ENCODE data around the gene UBE2R2. TPM values are rescaled to one million over a fixed set of nuclear protein-coding genes. Genes with fewer than 3 reads are reported as not detected.
"Not testable (repeated sequence)": the region's sequence is repeated elsewhere in the genome, so short reads cannot be mapped to it uniquely, and the experiment has no call there.

UBE2R2 gene, protein sequence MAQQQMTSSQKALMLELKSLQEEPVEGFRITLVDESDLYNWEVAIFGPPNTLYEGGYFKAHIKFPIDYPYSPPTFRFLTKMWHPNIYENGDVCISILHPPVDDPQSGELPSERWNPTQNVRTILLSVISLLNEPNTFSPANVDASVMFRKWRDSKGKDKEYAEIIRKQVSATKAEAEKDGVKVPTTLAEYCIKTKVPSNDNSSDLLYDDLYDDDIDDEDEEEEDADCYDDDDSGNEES
- polyA plus RNA-seq (ENCODE audit: insufficient read length in 4 of 4) = 10 to 100 TPM; 65.3 to 70.9 (median 68.9) TPM

DNA sequence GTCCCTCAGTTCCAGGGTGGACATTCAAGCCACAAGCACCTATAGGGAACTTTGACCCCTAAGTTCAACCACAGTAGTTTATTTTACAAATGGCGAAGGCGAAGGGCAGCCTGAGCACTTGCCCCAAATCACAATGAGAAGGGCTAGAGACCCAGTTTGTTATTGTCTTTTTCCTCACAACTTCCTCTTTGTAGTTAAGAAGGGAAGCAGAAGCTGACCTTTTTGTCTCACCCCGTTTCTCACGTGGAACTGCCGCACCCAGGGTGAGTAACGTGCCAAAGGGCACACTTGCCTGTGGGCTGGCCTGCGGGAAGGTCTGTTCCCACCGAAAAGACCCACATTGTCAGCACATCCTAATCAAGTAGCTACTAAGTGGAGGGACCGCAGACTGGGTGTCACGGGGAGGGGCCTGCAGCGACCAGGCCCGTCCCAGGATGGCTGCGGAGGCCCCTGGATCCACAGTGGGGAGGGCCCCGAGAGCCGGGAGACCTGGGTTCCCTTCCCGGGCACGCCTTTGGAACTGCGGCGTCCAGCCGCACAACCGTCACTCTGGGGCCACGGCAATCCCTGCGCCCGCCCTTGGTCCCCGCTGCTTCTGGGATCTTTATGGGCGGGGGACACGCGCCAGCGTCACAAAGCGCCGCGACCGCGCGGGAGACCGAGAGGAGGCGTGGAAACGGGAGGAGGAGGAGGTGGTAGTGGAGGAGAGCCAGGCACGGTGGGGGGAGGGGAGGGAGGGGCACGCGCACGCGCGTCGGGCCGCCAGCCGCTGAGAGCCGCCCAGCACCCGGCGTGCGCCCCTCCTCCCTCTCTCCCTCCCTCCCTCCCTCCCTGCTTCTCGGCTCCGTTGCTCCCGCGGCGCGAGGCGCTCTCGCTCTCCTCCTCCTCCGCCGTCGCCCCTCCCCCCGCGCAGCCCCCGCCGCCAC, at the start of gene UBE2R2:
Gene UBE2R2 (plus strand): TSS at position 834 of the 926 bp plus-strand sequence. CDS start 598 bp downstream, outside the sequence.
- DNase-seq (ENCODE audit: low read depth in 4 of 4, low spot score in 3 of 4) = peak; percentile 78 to 99 (median 86)

DNA sequence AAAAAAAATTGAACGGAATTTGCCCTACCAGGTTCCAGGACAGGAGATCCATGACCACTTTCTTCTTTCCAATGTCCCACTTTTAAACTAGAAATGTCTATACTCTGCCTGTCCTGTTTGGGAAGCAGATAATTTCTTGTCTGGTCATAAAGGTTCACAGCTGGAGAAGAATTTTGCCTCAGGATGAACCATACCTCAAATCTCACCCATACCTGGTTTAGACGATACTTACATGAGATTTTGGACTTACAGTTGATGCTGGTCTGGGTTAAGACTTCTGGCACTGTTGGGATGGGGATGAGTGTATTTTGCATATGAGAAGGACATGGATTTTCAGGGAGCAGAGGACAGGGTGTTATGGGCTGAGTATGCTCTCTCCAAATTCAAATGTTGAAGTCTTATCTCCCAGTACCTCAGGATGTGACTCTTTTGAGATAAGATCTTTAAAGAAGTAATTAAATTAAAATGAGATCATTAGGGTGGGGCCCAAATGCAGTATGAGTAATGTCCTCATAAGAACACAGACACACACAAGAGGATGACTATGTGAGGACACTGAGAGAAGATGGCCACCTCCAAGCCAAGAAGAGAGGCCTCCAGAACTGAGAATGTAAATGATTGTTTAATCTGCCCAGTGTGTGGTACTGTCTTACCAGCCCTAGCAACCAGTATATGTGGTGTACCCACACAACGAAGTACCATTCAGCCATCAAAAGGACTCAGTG, 46.6 kb upstream of the UBE2R2 start:
- DNase-seq (ENCODE audit: low read depth in 4 of 4, low spot score in 3 of 4) = not testable (repeated sequence)

DNA sequence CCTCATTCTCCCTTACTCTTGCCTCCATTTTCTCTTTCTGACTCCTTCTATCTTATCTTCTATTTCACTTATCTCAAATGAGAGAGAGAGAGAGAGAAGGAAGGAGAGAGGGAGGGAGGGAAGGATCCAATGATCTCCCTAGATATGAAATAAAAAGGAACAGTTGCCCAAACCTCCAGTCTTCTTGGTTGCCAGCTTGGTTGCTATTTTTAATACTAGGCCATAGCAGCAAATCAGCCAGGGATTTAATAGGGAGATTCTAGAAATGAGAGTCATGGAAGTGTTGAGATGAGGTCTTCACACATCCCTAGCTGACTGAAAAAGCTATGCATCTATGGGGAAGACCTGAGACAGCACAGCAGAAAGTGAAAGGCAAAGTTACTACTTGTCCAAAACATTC, 43.8 kb upstream of the UBE2R2 start:
- DNase-seq (ENCODE audit: low read depth in 4 of 4, low spot score in 3 of 4) = not testable (repeated sequence)

DNA sequence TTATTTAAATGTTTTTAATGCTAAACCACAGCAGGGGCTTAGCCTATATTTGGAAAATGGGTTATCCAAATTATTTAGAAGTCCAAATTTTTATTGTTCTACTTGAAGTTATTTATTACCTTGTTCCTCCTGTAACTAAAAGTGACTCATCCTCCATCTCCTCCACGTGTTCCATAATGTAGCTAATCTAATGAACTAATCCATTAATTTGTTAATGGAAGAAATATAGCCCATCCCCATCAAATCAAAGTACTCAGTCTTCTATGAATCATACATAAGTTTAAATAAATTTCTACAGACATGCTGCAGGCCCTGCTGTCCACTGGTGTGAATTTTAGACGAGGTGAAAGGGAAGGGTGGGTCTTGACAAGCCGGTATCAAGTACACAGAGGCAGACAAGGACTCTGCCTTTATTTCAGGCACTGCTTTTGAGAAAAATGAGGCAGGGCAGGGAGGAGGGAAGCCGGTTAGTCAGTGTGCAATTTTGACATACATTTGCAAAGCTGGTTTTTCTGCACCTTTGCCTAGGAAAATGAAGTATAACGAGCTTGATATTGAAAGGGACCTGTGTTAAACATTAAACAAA, 42.8 kb upstream of the UBE2R2 start:
- not testable (repeated sequence) for DNase-seq (ENCODE audit: low read depth in 4 of 4, low spot score in 3 of 4)

DNA sequence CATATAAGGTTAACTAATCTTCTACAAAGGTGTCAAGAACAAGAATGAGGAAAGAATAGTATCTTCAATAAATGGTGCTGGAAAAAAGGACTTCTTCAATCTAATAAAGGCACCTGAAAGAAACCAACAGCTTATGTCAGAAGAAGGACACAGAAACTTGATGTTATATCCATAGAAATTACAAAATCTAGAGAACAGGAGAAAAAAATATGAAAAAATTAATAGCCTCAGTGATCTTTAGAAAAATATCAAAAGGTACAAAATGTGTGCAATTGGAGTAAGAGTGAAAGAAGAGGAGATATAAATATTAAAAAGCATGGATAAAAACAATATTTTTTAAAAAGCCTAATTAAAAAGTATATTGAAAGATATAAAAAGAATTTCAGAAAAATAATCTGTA, 40.4 kb upstream of the UBE2R2 start:
- DNase-seq (ENCODE audit: low read depth in 4 of 4, low spot score in 3 of 4) = no peak

DNA sequence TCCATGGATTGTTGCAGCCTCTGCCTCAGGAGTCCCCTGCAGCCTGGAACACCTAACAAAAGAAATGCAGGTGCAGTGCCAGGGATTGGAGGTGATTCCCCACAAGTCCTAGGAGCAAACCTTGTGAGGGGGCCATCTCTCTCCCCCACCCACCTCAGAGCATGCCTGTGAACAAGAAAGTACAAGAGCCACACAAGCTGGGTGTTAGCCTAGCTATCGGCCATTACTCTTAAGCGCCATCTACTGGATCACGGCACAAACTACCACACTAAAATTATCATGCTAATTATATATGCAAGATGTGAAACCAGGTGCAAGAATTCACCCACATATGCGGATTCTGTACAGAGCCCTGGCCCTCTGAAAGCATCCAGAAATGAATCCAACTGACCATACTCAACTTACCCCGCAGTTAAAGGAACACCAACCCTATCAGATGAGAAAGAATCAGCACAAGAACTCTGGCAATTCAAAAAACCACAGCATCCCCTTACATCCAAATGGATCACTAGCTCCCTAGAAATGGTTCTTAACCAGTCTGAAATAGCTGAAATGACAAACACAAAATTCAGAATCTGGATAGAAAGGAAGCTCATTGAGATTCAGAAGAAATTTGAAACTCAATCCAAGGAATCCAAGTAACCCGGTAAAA, 38.1 kb upstream of the UBE2R2 start:
- peak; percentile 18 to 32 (median 28) for DNase-seq (ENCODE audit: low read depth in 4 of 4, low spot score in 3 of 4)

DNA sequence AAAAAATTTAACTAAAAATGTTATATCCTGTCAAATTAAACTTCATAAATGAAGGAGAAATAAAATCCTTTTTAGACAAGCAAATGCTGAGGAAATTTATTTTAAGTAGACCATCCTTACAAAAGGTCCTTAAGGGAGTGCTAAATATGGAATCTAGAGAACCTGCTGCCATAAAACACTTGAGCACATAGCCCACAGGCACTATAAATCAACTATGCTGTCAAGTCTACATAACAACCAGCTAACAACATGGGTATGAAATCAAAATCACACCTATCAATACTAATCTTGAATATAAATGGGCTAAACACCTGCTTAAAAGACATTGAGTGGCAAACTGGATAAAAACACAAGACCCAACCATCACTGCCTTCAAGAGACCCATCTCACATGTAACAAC, 36.7 kb upstream of the UBE2R2 start:
- no peak for DNase-seq (ENCODE audit: low read depth in 4 of 4, low spot score in 3 of 4)

DNA sequence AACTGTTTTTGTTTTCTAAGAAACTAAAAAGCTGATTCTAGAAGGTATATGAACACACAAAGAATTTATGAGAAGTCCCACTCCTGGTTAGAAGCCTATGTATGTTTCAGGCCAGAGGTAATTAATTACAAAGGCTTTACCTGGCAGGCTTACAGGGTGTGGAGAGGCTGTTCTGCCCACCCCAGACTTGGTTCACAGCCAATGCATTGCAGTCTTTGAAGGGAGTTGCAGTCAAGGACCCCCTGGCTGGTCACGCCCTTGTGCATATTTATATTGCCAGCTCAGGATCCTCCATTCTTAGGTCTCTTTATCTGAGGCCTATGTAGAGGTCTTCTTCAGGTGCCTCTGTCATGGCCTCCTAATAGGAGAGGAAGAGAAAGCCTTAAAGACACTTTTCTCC, 35.2 kb upstream of the UBE2R2 start:
- DNase-seq (ENCODE audit: low read depth in 4 of 4, low spot score in 3 of 4) = no peak

DNA sequence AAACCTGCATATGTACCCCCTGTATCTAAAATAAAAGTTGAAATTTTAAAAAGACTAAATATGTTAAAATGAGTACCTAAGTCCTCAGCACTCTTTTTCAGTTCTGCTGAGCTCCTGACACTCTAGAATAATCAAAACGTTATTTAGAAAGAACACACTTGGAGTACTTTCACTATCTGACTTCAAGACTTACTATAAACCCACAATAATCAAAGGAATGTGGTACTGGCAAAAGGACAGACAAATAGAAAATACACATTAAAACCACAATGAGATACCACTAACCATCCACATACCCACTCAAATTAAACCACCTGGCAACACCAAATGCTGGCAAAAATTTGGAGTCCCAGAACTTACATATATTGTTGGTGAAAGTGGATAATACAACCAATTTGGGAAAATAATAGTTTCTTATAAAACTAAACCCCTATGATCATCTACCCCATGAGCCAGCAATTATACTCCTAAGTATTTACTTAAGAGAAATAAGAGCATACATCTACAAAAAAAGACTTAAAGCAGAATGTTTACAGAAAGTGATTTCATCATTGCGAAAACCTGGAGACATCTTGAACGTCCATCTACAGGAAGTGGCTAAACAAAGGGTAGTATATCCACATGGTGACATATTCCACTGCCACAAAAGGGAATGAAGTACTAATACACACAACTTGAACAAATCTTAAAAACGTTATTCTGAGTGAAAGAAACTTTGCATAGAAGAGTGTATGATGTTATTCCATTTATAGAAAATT, 34.4 kb upstream of the UBE2R2 start:
- no peak for DNase-seq (ENCODE audit: low read depth in 4 of 4, low spot score in 3 of 4)

DNA sequence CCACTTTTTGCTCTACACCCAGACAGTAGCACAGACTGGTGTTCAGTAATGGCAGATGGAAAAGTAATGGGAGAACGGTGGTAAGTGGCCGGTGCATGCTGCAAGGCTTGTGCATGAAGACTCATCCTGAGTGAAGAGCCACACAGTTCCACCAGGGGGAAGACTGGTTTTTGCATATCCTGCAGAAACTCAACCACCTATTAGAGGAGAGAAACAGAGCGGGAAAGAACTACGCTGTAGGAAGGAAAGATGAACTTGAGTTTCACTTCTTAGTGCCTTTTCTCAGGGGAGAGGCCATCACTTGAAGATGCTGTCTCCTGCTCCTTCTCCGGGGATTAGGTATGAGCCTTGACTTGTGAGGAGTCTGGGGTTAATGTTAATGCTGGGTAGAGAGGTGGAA, 31.0 kb upstream of the UBE2R2 start:
- DNase-seq (ENCODE audit: low read depth in 4 of 4, low spot score in 3 of 4) = no peak

DNA sequence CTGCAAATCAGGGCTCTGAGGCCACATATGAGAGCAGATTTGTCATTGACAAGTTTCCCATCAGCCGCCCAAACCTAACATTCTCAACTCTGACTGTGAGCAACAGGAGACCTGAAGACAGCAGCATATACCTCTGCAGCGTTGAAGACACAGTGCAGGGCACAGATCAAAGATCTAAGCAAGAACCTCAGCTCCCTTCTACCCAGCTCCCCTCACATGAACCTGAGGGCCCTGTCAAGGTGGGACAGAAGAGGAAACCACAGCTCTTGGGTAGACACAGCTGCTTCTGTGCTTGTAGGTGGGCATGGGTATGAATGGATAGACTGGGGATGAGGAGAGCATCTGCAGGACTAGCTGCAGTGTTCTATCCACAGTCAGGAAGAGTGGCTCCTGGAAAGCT, 30.3 kb upstream of the UBE2R2 start:
- no peak for DNase-seq (ENCODE audit: low read depth in 4 of 4, low spot score in 3 of 4)

DNA sequence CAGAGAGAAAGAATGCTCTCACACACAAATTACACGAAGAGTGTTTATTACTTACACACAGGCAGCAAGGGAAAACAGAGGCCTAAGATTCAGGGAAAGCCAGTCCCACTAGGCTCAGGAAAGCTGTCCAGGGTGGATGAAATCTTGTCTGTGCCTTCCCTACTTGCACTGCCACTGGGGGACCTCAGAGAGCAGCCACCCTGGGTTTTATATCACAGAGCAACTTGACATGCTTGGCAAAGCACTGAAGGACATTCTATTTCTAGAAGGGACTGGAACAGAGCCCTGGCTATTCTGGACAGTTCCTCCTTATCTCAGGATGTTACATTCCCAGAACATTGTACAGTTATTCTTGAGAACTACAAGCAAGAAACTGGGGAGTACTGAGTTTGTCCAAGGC, 29.1 kb upstream of the UBE2R2 start:
- DNase-seq (ENCODE audit: low read depth in 4 of 4, low spot score in 3 of 4) = no peak

DNA sequence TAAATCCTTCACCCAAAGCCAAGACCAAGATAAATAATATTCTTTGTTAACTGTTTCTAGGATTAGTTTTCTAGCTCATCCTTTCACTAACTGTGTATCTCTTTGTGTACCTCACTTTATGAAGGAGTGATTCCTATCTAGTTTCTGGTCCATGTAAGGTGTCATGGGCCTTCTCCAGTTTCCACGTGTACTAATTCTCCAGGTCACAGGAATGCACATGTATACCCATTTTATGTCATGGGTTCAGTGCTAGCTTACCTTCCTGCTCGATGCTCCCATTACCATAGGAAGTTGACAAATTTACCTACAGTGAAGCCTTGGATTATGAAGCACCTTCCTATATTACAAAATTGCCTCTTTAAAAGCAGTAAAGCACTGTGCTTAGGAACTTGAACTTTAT, 27.5 kb upstream of the UBE2R2 start:
- not testable (repeated sequence) for DNase-seq (ENCODE audit: low read depth in 4 of 4, low spot score in 3 of 4)

DNA sequence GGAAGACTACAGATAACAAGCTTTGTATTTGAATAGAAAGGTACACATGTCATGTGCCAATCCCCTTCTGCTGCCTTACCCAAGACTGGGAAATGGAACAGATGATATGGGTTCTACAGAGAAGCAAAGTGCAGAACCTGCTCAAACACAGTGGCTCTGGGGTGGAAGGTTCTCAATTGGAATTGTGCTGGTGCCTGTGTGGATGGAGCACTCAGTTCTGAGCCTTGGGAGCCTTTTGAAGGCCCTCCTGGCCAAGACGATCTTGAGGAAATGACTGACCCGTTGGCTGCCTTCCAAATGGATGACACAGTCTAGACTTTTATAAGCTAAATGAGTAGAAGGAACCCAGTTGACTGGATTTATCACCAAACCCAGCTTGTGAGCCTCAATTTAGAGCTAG, 25.8 kb upstream of the UBE2R2 start:
- DNase-seq (ENCODE audit: low read depth in 4 of 4, low spot score in 3 of 4) = no peak

DNA sequence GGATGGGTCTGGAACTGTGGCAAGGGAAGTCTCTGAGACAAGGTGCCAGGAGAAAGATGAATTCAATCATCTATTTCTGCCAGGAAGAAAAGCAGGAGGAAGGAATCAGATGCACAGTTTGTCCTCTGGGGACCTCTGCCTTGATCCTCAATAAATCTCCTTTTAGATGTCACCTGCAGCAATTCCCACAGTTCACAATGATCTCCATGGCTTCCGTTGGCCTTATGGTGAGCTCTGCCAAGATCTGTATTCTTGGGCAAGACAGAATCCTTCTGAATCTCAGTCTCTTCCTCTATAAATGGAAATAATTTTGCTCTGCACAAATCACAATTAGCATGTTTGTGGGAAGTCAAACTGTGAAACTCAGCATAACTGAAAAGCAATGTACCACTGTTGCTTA, 23.5 kb upstream of the UBE2R2 start:
- not testable (repeated sequence) for DNase-seq (ENCODE audit: low read depth in 4 of 4, low spot score in 3 of 4)

DNA sequence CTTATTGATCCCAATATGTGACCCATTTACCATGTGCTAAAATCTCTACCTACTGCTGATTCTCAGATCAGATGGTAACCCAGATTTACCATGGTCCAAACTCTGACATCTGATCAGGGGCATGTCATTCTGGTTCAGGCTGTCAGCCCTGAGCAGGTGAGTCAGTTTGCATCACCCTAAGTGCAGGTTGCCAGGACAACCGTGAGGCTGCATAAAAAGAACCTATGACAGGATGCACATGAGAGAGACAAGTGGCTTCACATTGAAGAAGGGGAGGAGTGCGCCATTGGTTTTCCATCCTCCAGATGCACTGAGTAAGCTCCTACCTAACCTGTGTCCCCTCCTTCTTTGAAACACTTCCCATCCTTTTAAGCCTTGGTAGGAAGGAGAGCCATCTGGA, 22.4 kb upstream of the UBE2R2 start:
- DNase-seq (ENCODE audit: low read depth in 4 of 4, low spot score in 3 of 4) = no peak

DNA sequence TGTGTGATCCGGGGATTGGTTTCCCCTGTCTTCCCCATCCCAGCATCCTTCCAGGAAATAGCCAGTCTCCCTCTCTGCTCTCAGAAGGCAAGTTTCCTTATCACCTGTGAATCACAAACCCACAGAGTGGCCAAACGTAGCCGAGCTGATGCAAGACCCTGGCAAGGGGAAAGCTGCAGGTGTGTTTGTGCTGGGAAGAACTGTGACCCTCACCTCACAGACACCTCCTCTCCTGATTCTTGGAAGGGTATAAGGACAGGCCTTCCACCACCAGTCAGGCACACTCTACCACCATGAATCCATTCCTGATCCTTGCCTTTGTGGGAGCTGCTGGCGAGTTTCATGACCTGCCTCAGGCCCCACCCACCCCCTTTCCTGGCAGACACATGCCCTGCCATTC, 21.7 kb upstream of the UBE2R2 start, which contains the start of gene PRSS3:
Gene PRSS3 (plus strand): TSS at position 281 of the 400 bp plus-strand sequence. CDS start 13 bp downstream, at position 294.
- DNase-seq (ENCODE audit: low read depth in 4 of 4, low spot score in 3 of 4) = no peak

DNA sequence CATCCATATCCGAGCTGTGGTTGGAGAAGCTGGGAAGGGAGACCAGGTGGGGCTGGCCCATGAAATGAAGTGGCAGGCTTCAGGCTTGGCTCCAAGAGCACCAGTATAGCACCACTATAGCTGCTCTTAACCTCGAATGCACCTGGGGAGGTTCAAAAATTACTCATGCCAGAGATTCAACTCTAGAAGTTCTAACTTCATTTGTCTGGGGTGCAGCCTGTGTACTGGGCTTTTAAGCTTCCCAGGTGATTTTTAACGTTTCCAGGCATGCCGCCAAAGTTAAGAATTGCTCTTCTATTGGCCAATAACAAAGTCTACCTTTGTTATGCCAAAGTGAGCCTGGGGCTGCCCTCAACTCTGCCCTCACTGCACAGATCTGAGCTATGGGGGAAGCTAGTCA, 21.1 kb upstream of the UBE2R2 start:
- DNase-seq (ENCODE audit: low read depth in 4 of 4, low spot score in 3 of 4) = no peak

DNA sequence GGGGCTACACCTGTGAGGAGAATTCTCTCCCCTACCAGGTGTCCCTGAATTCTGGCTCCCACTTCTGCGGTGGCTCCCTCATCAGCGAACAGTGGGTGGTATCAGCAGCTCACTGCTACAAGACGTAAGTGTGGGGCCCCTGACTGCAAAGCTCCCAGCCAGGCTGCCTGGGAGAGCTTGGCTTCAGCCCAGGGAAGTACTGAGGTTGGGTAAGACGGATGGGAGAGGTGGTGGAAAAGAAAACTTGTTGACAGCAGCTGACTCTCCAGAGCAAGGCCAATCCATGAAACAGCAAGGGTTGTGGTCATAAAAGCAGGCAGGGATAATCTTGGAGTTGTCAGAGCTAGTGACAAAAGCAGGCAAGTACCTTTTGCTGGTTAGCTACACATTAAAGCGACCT, 20.3 kb upstream of the UBE2R2 start:
- DNase-seq (ENCODE audit: low read depth in 4 of 4, low spot score in 3 of 4) = not testable (repeated sequence)
